Loucy (cell line): ENCODE measurements around the gene CACNA1S.

ENCODE experiments used
- H2AFZ ChIP-seq: fragments of 200-600 bp; sonication (generic); 2 replicates; pipeline ENCODE4 v1.6.0; 2016; ENCODE audit warnings: antibody characterized with exemption, mild to moderate bottlenecking, low read length, moderate library complexity
- H3F3A ChIP-seq: fragments of 200-600 bp; 2 replicates; pipeline ENCODE4 v1.6.0; 2016; ENCODE audit warnings: antibody characterized with exemption, low read depth, mild to moderate bottlenecking
- H3K27me3 ChIP-seq: fragments of 200-600 bp; sonication (generic); 2 replicates; pipeline ENCODE4 v1.6.1; 2014; ENCODE audit warnings: low read length, mild to moderate bottlenecking; ENCODE audit not compliant: insufficient read depth, poor library complexity, severe bottlenecking
- H3K36me3 ChIP-seq: fragments of 200-600 bp; sonication (generic); 2 replicates; pipeline ENCODE4 v1.6.1; 2016; ENCODE audit warnings: low read length; ENCODE audit not compliant: insufficient read depth
- H3K4me1 ChIP-seq: fragments of 200-600 bp; sonication (generic); 2 replicates; pipeline ENCODE4 v1.5.1; 2014; ENCODE audit warnings: low read length, mild to moderate bottlenecking; ENCODE audit not compliant: insufficient read depth, poor library complexity, severe bottlenecking
- H3K4me2 ChIP-seq: fragments of 200-600 bp; sonication (generic); 2 replicates; pipeline ENCODE4 v1.6.0; 2014; ENCODE audit warnings: antibody characterized with exemption, low read length, low read depth, mild to moderate bottlenecking; ENCODE audit not compliant: poor library complexity, severe bottlenecking
- H3K4me3 ChIP-seq: fragments of 200-600 bp; sonication (generic); 2 replicates; pipeline ENCODE4 v1.5.1; 2014; ENCODE audit warnings: low read length, mild to moderate bottlenecking, mixed read lengths; ENCODE audit not compliant: poor library complexity, severe bottlenecking
- H3K79me2 ChIP-seq: fragments of 200-600 bp; sonication (generic); 2 replicates; pipeline ENCODE4 v1.6.1; 2014; ENCODE audit warnings: low read length; ENCODE audit not compliant: insufficient read depth
- H3K9ac ChIP-seq: fragments of 200-600 bp; sonication (generic); 2 replicates; pipeline ENCODE4 v1.6.0; 2014; ENCODE audit warnings: mild to moderate bottlenecking, low read depth, low read length, moderate library complexity; ENCODE audit not compliant: poor library complexity, severe bottlenecking
- H3K9me2 ChIP-seq: fragments of 200-600 bp; sonication (generic); replicated peaks from 2 replicates; pipeline ENCODE4 v1.6.1; 2016; ENCODE audit warnings: low read depth, low read length, mixed read lengths
- H3K9me3 ChIP-seq: fragments of 200-600 bp; sonication (generic); 2 replicates; pipeline ENCODE4 v1.6.1; 2014; ENCODE audit warnings: mild to moderate bottlenecking, antibody characterized with exemption, low read length, low read depth; ENCODE audit not compliant: insufficient read depth
- H4K20me1 ChIP-seq: fragments of 200-600 bp; sonication (generic); 2 replicates; pipeline ENCODE4 v1.6.0; 2014; ENCODE audit warnings: antibody characterized with exemption, low read length, mild to moderate bottlenecking; ENCODE audit not compliant: insufficient read depth, poor library complexity, severe bottlenecking
- CTCF ChIP-seq: fragments of 200-600 bp; sonication (generic); conservative IDR thresholded peaks from 2 replicates; pipeline ENCODE4 v1.5.1; 2014; ENCODE audit warnings: mild to moderate bottlenecking, antibody characterized with exemption, low read length
- EZH2phosphoT487 ChIP-seq: fragments of 200-600 bp; IDR thresholded peaks from 2 replicates; pipeline ENCODE4 v1.6.1; 2018; ENCODE audit warnings: antibody characterized with exemption, mild to moderate bottlenecking, moderate library complexity, borderline replicate concordance

Gene CACNA1S

GRCh38 chr1:201126832-201127754 lies 14.9 kb upstream of the CACNA1S start, which contains the start of gene ASCL5:
Gene ASCL5 (minus strand): TSS chr1:201127184. CDS start chr1:201115372, 11,812 bp downstream.
- H3K4me3 ChIP-seq, result no peak within 1 kb of the TSS
- no peaks in the 10 kb centered on the region for H3K36me3 ChIP-seq
- no peaks in the 10 kb centered on the region for H3K4me1 ChIP-seq
- no peaks in the 10 kb centered on the region for H3K9me3 ChIP-seq
- no peak within 1 kb of the TSS for H3K4me2 ChIP-seq
- H2AFZ ChIP-seq, result no peak within 1 kb of the TSS
- no peaks in the 10 kb centered on the region for H3K27me3 ChIP-seq
- TF ChIP-seq EZH2phosphoT487 (no peak), CTCF (no peak)
- H4K20me1 ChIP-seq, result no peaks in the 10 kb centered on the region
- H3K9ac ChIP-seq, result no peak within 1 kb of the TSS
- no peaks in the 10 kb centered on the region for H3K9me2 ChIP-seq
- H3K79me2 ChIP-seq, result no peaks in the 10 kb centered on the region
- no peaks in the 10 kb centered on the region for H3F3A ChIP-seq

GRCh38 chr1:201126463-201126831 lies 14.2 kb upstream of the CACNA1S start:
- no peak overlapping the region for H2AFZ ChIP-seq
- H3K79me2 ChIP-seq, result no peaks in the 10 kb centered on the region
- H3F3A ChIP-seq, result no peaks in the 10 kb centered on the region
- H3K4me3 ChIP-seq, result no peak overlapping the region
- TF ChIP-seq EZH2phosphoT487, result no peak
- no peak for TF ChIP-seq CTCF
- H3K9ac ChIP-seq, result no peak overlapping the region
- H3K36me3 ChIP-seq, result no peaks in the 10 kb centered on the region
- no peak overlapping the region for H3K4me2 ChIP-seq
- no peaks in the 10 kb centered on the region for H3K9me2 ChIP-seq
- no peaks in the 10 kb centered on the region for H3K4me1 ChIP-seq
- H3K9me3 ChIP-seq, result no peaks in the 10 kb centered on the region
- no peaks in the 10 kb centered on the region for H3K27me3 ChIP-seq
- H4K20me1 ChIP-seq, result no peaks in the 10 kb centered on the region

GRCh38 chr1:201125800-201126199 lies 13.6 kb upstream of the CACNA1S start:
- H3F3A ChIP-seq, result no peaks in the 10 kb centered on the region
- no peaks in the 10 kb centered on the region for H3K4me1 ChIP-seq
- H4K20me1 ChIP-seq, result no peaks in the 10 kb centered on the region
- H3K9me2 ChIP-seq, result no peaks in the 10 kb centered on the region
- no peak overlapping the region for H3K4me3 ChIP-seq
- TF ChIP-seq EZH2phosphoT487, result no peak
- TF ChIP-seq CTCF, result no peak
- no peaks in the 10 kb centered on the region for H3K79me2 ChIP-seq
- no peak overlapping the region for H3K9ac ChIP-seq
- H3K4me2 ChIP-seq, result no peak overlapping the region
- no peaks in the 10 kb centered on the region for H3K36me3 ChIP-seq
- no peaks in the 10 kb centered on the region for H3K9me3 ChIP-seq
- no peak overlapping the region for H2AFZ ChIP-seq
- H3K27me3 ChIP-seq, result no peaks in the 10 kb centered on the region
